Gastroesophageal sphincter (tissue), 4 donors: ENCODE results near the gene ARHGAP8. TPM values are rescaled to one million over a fixed set of nuclear protein-coding genes. Genes with fewer than 3 reads are reported as not detected.
A peak's percentile ranks its signal among the peaks of the same experiment; 100 is the strongest.

ENCODE experiments used
- ATAC-seq: fragments of 150-250 bp; one replicate; pipeline ENCODE4 v1.9.1; 2016; ENCODE audit warnings: mild to moderate bottlenecking, moderate library complexity
- H3K27ac ChIP-seq, 4 donors: fragments of 200-600 bp; sonication (generic) in 3 of 4; 1 replicate in 3 of 4; 2 replicates in 1 of 4; pipeline ENCODE4 v1.5.1; 2016 to 2019
- H3K27me3 ChIP-seq: fragments of 200-600 bp; sonication (generic); one replicate; pipeline ENCODE4 v1.5.1; 2019
- H3K36me3 ChIP-seq, 2 donors: fragments of 200-600 bp; sonication (generic); one replicate each; pipeline ENCODE4 v1.5.1; 2019; ENCODE audit warnings: control low read depth in 1 of 2
- H3K4me1 ChIP-seq, 3 donors: fragments of 200-600 bp; sonication (generic); 1 replicate in 2 of 3; 2 replicates in 1 of 3; pipeline ENCODE4 v1.5.1; 2016 to 2019; ENCODE audit warnings: control low read depth in 2 of 3
- H3K4me3 ChIP-seq, 2 donors: fragments of 200-600 bp; sonication (generic); one replicate each; pipeline ENCODE4 v1.5.1; 2019; ENCODE audit warnings: mild to moderate bottlenecking in 1 of 2, moderate library complexity in 1 of 2
- H3K9me3 ChIP-seq, 3 donors: fragments of 200-600 bp; sonication (generic); one replicate each; pipeline ENCODE4 v1.5.1; 2017 to 2019; ENCODE audit warnings: control low read depth in 2 of 3
- CTCF ChIP-seq, 4 experiments: fragments of 200-600 bp in 2 of 4; fragments of 450-650 bp in 2 of 4; sonication (generic) in 1 of 4; IDR thresholded peaks; one replicate each; pipeline ENCODE4 v1.5.1; 2017 to 2019; ENCODE audit warnings: antibody characterized with exemption in 4 of 4, mild to moderate bottlenecking in 2 of 4, moderate library complexity in 2 of 4
- EP300 ChIP-seq: sonication (generic); formaldehyde crosslinking; IDR thresholded peaks from one replicate; pipeline ENCODE4 v1.6.1; 2017; ENCODE audit warnings: antibody characterized with exemption, mild to moderate bottlenecking
- POLR2A ChIP-seq, 2 donors: fragments of 450-650 bp; IDR thresholded peaks; one replicate each; pipeline ENCODE4 v1.6.1; 2017; ENCODE audit warnings: antibody characterized with exemption in 2 of 2, mild to moderate bottlenecking in 2 of 2, moderate library complexity in 1 of 2
- POLR2AphosphoS5 ChIP-seq: sonication (generic); formaldehyde crosslinking; IDR thresholded peaks from one replicate; pipeline ENCODE4 v1.6.1; 2017; ENCODE audit warnings: antibody characterized with exemption
- WGBS, 2 donors: methylation state at CpG; one replicate each; pipeline ENCODE4 v1.1.5; 2018; ENCODE audit warnings: low coverage in 1 of 2; 5-methylcytosine and 5-hydroxymethylcytosine counted together
- total RNA-seq, 4 donors: library from RNA; depleted of rRNA; stranded (reverse); fragments of >200 nt; gene quantifications; one replicate each; pipeline ENCODE4 v1.1.0, GENCODE V29; 2016

The ARHGAP8 gene
- total RNA-seq, 4 donors from 2014 or later = 0.31 to 1.6 TPM; not detected in 2

GRCh38 chr22:44711241-44711560 is 41.2 kb upstream of the ARHGAP8 start:
- Histone ChIP-seq H3K27ac (no peak overlapping the region), H3K9me3 (no peaks in the 10 kb centered on the region), H3K4me3 (no peak overlapping the region), H3K27me3 (peaks cover 24% of the 10 kb centered on the region), H3K36me3 (no peaks in the 10 kb centered on the region), H3K4me1 (no peaks in the 10 kb centered on the region)
- TF ChIP-seq EP300 = no peak
- TF ChIP-seq CTCF (IDR thresholded peaks at IDR 0.05) = no peak
- TF ChIP-seq POLR2A (IDR thresholded peaks at IDR 0.05) = no peak
- 80% methylated on average over 3 of the region's 4 CpGs; no CpG with 5 or more reads in 1 of the 2 donors for WGBS, 2 donors
- no peak for ATAC-seq

GRCh38 chr22:44711690-44712555 is 40.5 kb upstream of the ARHGAP8 start:
- H3K9me3 ChIP-seq = no peaks in the 10 kb centered on the region
- no peaks in the 10 kb centered on the region for H3K4me1 ChIP-seq
- H3K36me3 ChIP-seq = no peaks in the 10 kb centered on the region
- TF ChIP-seq CTCF (IDR thresholded peaks at IDR 0.05) (no peak), POLR2A (IDR thresholded peaks at IDR 0.05) (no peak), EP300 (no peak), POLR2AphosphoS5 (no peak)
- WGBS, 2 donors = 91% methylated on average over 8 of the region's 23 CpGs; no CpG with 5 or more reads in 1 of the 2 donors
- no peak overlapping the region for H3K4me3 ChIP-seq
- H3K27me3 ChIP-seq = peaks cover 17% of the 10 kb centered on the region
- no peak overlapping the region for H3K27ac ChIP-seq
- peak; percentile 12 for ATAC-seq

GRCh38 chr22:44712962-44713361 is 39.4 kb upstream of the ARHGAP8 start:
- Histone ChIP-seq H3K9me3 (no peaks in the 10 kb centered on the region), H3K27ac (no peak overlapping the region), H3K4me3 (no peak overlapping the region), H3K36me3 (no peaks in the 10 kb centered on the region), H3K4me1 (no peaks in the 10 kb centered on the region), H3K27me3 (peaks cover 7% of the 10 kb centered on the region)
- TF ChIP-seq EP300 = no peak
- TF ChIP-seq POLR2A (IDR thresholded peaks at IDR 0.05) = no peak
- TF ChIP-seq POLR2AphosphoS5 = no peak
- no peak for TF ChIP-seq CTCF (IDR thresholded peaks at IDR 0.05)
- 76 to 84% methylated on average over 4 of the region's 8 CpGs for WGBS, 2 donors
- no peak for ATAC-seq

- ATAC-seq = peak; percentile 62
- H3K4me3 ChIP-seq = no peak overlapping the region
- H3K27ac ChIP-seq = peak overlapping the region in 2 of 4 donors; percentile 17 to 23
- peaks cover 7% of the 10 kb centered on the region for H3K27me3 ChIP-seq
- H3K9me3 ChIP-seq = no peaks in the 10 kb centered on the region
- no peaks in the 10 kb centered on the region for H3K4me1 ChIP-seq
- no peaks in the 10 kb centered on the region for H3K36me3 ChIP-seq
- peak; percentile 32 for TF ChIP-seq POLR2AphosphoS5
- TF ChIP-seq POLR2A (IDR thresholded peaks at IDR 0.05) = no peak
- WGBS, 2 donors = 50 to 80% methylated on average over 1 to 2 of the region's 18 CpGs
These were observed 37.5 kb upstream of the ARHGAP8 start for GRCh38 chr22:44714703-44715350.

- Histone ChIP-seq H3K27ac (no peak overlapping the region), H3K4me1 (no peaks in the 10 kb centered on the region), H3K27me3 (no peaks in the 10 kb centered on the region), H3K4me3 (no peak overlapping the region), H3K9me3 (no peaks in the 10 kb centered on the region), H3K36me3 (no peaks in the 10 kb centered on the region)
- WGBS, 2 donors = 92 to 97% methylated on average over 3 of the region's 3 CpGs
- TF ChIP-seq POLR2A (IDR thresholded peaks at IDR 0.05) (no peak), CTCF (IDR thresholded peaks at IDR 0.05) (no peak), POLR2AphosphoS5 (no peak), EP300 (no peak)
- ATAC-seq = no peak
These were observed 34.0 kb upstream of the ARHGAP8 start for GRCh38 chr22:44718418-44718817.
